Adrenal gland (tissue), 5 donors: ENCODE data around the gene RPS6KA4.

ENCODE experiments used
- CTCF ChIP-seq, 6 experiments: fragments of 450-650 bp in 4 of 6; fragments of 200-600 bp in 2 of 6; sonication (generic) in 1 of 6; IDR thresholded peaks; 1 replicate in 5 of 6; 2 replicates in 1 of 6; pipeline versions ENCODE4 v1.5.1 to v1.8.0; 2016 to 2021; ENCODE audit warnings: antibody characterized with exemption in 6 of 6, mild to moderate bottlenecking in 2 of 6, moderate library complexity in 1 of 6
- POLR2A ChIP-seq, 2 donors: fragments of 450-650 bp; IDR thresholded peaks; one replicate each; pipeline ENCODE4 v1.6.1; 2017; ENCODE audit warnings: antibody characterized with exemption in 2 of 2, mild to moderate bottlenecking in 2 of 2, moderate library complexity in 1 of 2
- donor health status: DM: no; HTN: no; CAD: no.

- no peak for TF ChIP-seq POLR2A (IDR thresholded peaks at IDR 0.05)
- no peak for TF ChIP-seq CTCF (IDR thresholded peaks at IDR 0.05)
Measured at GRCh38 chr11:64330888-64331287, 28.1 kb upstream of the RPS6KA4 start.
